GM18868 (cell line): Measurements from ENCODE around the gene FIGNL2.
"Not testable (repeated sequence)": the region's sequence is repeated elsewhere in the genome, so short reads cannot be mapped to it uniquely, and the experiment has no call there.

ENCODE experiments used
- ATAC-seq: cut with Tn5 transposase; IDR thresholded peaks from one replicate; pipeline ENCODE4 v1.9.1; 2021; ENCODE audit warnings: mild to moderate bottlenecking, moderate library complexity; ENCODE audit not compliant: unreplicated experiment

The FIGNL2 gene

GRCh38 chr12:51836827-51837173 is 11.7 kb downstream of the FIGNL2 start:
- ATAC-seq, result no peak

- no peak for ATAC-seq
Measured at GRCh38 chr12:51836041-51836826, 12.3 kb downstream of the FIGNL2 start.

- ATAC-seq, result no peak
Measured at GRCh38 chr12:51834411-51834810, 14.1 kb downstream of the FIGNL2 start.

- ATAC-seq, result no peak
Measured at GRCh38 chr12:51833448-51834227, 14.9 kb downstream of the FIGNL2 start.

GRCh38 chr12:51832354-51833107 is 16.0 kb downstream of the FIGNL2 start:
- no peak for ATAC-seq

GRCh38 chr12:51831817-51832216 is 16.7 kb downstream of the FIGNL2 start:
- not testable (repeated sequence) for ATAC-seq

- ATAC-seq, result no peak
Measured at GRCh38 chr12:51829641-51830040, 18.9 kb downstream of the FIGNL2 start.

GRCh38 chr12:51829011-51829481 is 19.5 kb downstream of the FIGNL2 start:
- no peak for ATAC-seq

GRCh38 chr12:51827925-51828818 is 20.3 kb downstream of the FIGNL2 start:
- no peak for ATAC-seq

GRCh38 chr12:51826881-51827280 is 21.6 kb downstream of the FIGNL2 start:
- ATAC-seq, result no peak

- ATAC-seq, result no peak
Measured at GRCh38 chr12:51825216-51825615, 23.3 kb downstream of the FIGNL2 start.

- no peak for ATAC-seq
Measured at GRCh38 chr12:51823875-51824565, 24.5 kb downstream of the FIGNL2 start.

GRCh38 chr12:51822956-51823355 is 25.6 kb downstream of the FIGNL2 start:
- ATAC-seq, result no peak

GRCh38 chr12:51822261-51822616 is 26.3 kb downstream of the FIGNL2 start:
- no peak for ATAC-seq

GRCh38 chr12:51821440-51822260 is 26.9 kb downstream of the FIGNL2 start:
- ATAC-seq, result no peak

- no peak for ATAC-seq
Measured at GRCh38 chr12:51820526-51821439, 27.7 kb downstream of the FIGNL2 start.

GRCh38 chr12:51819736-51820525 is 28.6 kb downstream of the FIGNL2 start:
- ATAC-seq, result no peak
